HEK293 (cell line): ENCODE results near the gene FTO.
A peak's percentile ranks its signal among the peaks of the same experiment; 100 is the strongest.

Experiments used
- CTCF ChIA-PET: fragments of 350-600 bp; formaldehyde crosslinking; extraction: SDS; loops from one replicate; lab custom pipeline; 2021; ENCODE audit warnings: antibody characterized with exemption; lab: Yijun Ruan, JAX
- POLR2A ChIA-PET: fragments of 300-600 bp; formaldehyde crosslinking; extraction: SDS; loops from one replicate; lab custom pipeline; 2020; ENCODE audit warnings: antibody characterized with exemption, inconsistent platforms; lab: Yijun Ruan, JAX
- H3K27ac ChIP-seq: fragments of 200-500 bp; sonication (Bioruptor generic); 2 replicates; pipeline ENCODE4 v1.5.1; 2014; ENCODE audit warnings: low read depth, low read length, control low read depth, inconsistent platforms; ENCODE audit errors: extremely low read depth
- H3K36me3 ChIP-seq, 2 experiments: fragments of 200-500 bp in 1 of 2; sonication (Bioruptor generic) in 1 of 2; 1 replicate in 1 of 2; 2 replicates in 1 of 2; pipeline ENCODE4 v1.5.1; 2014 to 2017; ENCODE audit warnings: inconsistent platforms in 2 of 2, low read length in 2 of 2; ENCODE audit not compliant: control insufficient read depth in 2 of 2, insufficient read depth in 1 of 2
- H3K4me1 ChIP-seq: fragments of 200-500 bp; sonication (Bioruptor generic); 2 replicates; pipeline ENCODE4 v1.5.1; 2014; ENCODE audit warnings: mild to moderate bottlenecking, low read length, inconsistent platforms; ENCODE audit not compliant: control insufficient read depth, insufficient read depth
- H3K4me3 ChIP-seq: 2 replicates; pipeline ENCODE4 v1.5.1; 2011; ENCODE audit warnings: low read depth, mild to moderate bottlenecking, control low read depth, low read length, moderate library complexity
- H3K9me3 ChIP-seq: fragments of 200-500 bp; sonication (Bioruptor generic); 2 replicates; pipeline ENCODE4 v1.5.1; 2014; ENCODE audit warnings: low read depth, low read length, inconsistent platforms; ENCODE audit not compliant: control insufficient read depth, insufficient read depth
- EGR2 ChIP-seq: fragments of 450-650 bp; formaldehyde crosslinking; IDR thresholded peaks from 2 replicates; pipeline ENCODE4 v1.5.1; 2016; ENCODE audit warnings: low read depth, missing biosample characterization, missing genetic modification characterization
- FEZF1 ChIP-seq: fragments of 450-650 bp; formaldehyde crosslinking; IDR thresholded peaks from 2 replicates; pipeline ENCODE4 v1.5.1; 2016; ENCODE audit warnings: missing biosample characterization, missing genetic modification characterization
- KLF7 ChIP-seq: fragments of 450-650 bp; formaldehyde crosslinking; IDR thresholded peaks from 2 replicates; pipeline ENCODE4 v1.5.1; 2016; ENCODE audit warnings: missing biosample characterization, missing genetic modification characterization, borderline replicate concordance
- MYNN ChIP-seq: fragments of 450-650 bp; formaldehyde crosslinking; IDR thresholded peaks from 2 replicates; pipeline ENCODE4 v1.5.1; 2016; ENCODE audit warnings: missing biosample characterization, missing genetic modification characterization, borderline replicate concordance
- PRDM6 ChIP-seq: fragments of 450-650 bp; formaldehyde crosslinking; IDR thresholded peaks from 2 replicates; pipeline ENCODE4 v1.5.1; 2017; ENCODE audit warnings: missing biosample characterization, missing genetic modification characterization
- SETDB1 ChIP-seq: IDR thresholded peaks from one replicate; pipeline ENCODE4 v1.6.1; 2017; ENCODE audit warnings: mild to moderate bottlenecking, low read length, moderate library complexity, mixed read lengths; ENCODE audit not compliant: insufficient read length
- TSHZ1 ChIP-seq: fragments of 450-650 bp; formaldehyde crosslinking; IDR thresholded peaks from 2 replicates; pipeline ENCODE4 v1.5.1; 2016; ENCODE audit warnings: missing biosample characterization, missing genetic modification characterization, borderline replicate concordance
- ZBTB17 ChIP-seq: fragments of 450-650 bp; formaldehyde crosslinking; IDR thresholded peaks from 2 replicates; pipeline ENCODE4 v1.5.1; 2016; ENCODE audit warnings: missing biosample characterization, missing genetic modification characterization
- ZFHX2 ChIP-seq: fragments of 450-650 bp; formaldehyde crosslinking; conservative IDR thresholded peaks from 2 replicates; pipeline ENCODE4 v1.5.1; 2016; ENCODE audit warnings: missing biosample characterization, missing genetic modification characterization
- ZNF169 ChIP-seq: fragments of 450-650 bp; formaldehyde crosslinking; IDR thresholded peaks from 2 replicates; pipeline ENCODE4 v1.5.1; 2016; ENCODE audit warnings: missing biosample characterization, missing genetic modification characterization
- ZNF175 ChIP-seq: fragments of 450-650 bp; formaldehyde crosslinking; IDR thresholded peaks from 2 replicates; pipeline ENCODE4 v1.5.1; 2016; ENCODE audit warnings: missing biosample characterization, missing genetic modification characterization
- ZNF23 ChIP-seq: fragments of 450-650 bp; formaldehyde crosslinking; IDR thresholded peaks from 2 replicates; pipeline ENCODE4 v1.5.1; 2016; ENCODE audit warnings: missing biosample characterization, missing genetic modification characterization, borderline replicate concordance
- ZNF248 ChIP-seq: fragments of 450-650 bp; formaldehyde crosslinking; IDR thresholded peaks from 2 replicates; pipeline ENCODE4 v1.5.1; 2017; ENCODE audit warnings: missing biosample characterization, missing genetic modification characterization
- ZNF398 ChIP-seq: fragments of 450-650 bp; formaldehyde crosslinking; IDR thresholded peaks from 2 replicates; pipeline ENCODE4 v1.5.1; 2017; ENCODE audit warnings: missing biosample characterization, missing genetic modification characterization
- ZNF629 ChIP-seq: fragments of 450-650 bp; formaldehyde crosslinking; IDR thresholded peaks from 2 replicates; pipeline ENCODE4 v1.5.1; 2017; ENCODE audit warnings: missing biosample characterization, missing genetic modification characterization
- ZNF791 ChIP-seq: fragments of 450-650 bp; formaldehyde crosslinking; IDR thresholded peaks from 2 replicates; pipeline ENCODE4 v1.5.1; 2016; ENCODE audit warnings: missing biosample characterization, missing genetic modification characterization
- TF ChIP-seq, protein P1 (sequence below): fragments of 450-650 bp; IDR thresholded peaks from 2 replicates; pipeline ENCODE4 v1.5.1; 2018; ENCODE audit warnings: missing biosample characterization, missing genetic modification characterization
- TF ChIP-seq, protein P2 (sequence below): fragments of 450-650 bp; formaldehyde crosslinking; IDR thresholded peaks from 2 replicates; pipeline ENCODE4 v1.5.1; 2017; ENCODE audit warnings: missing biosample characterization, mild to moderate bottlenecking, missing genetic modification characterization, moderate library complexity

The FTO gene

GRCh38 chr16:53986793-53987192 is 282.8 kb downstream of the FTO start (continued):
- no peak for TF ChIP-seq FEZF1 (tag by site-specific recombination)
- TF ChIP-seq ZBTB17 (tag by site-specific recombination): no peak
- TF ChIP-seq, all 188 proteins: peak for 0

- POLR2A ChIA-PET: no interaction called here
- Histone ChIP-seq H3K36me3 (no peaks in the 10 kb centered on the region), H3K27ac (no peak overlapping the region), H3K4me3 (no peak overlapping the region)
- TF ChIP-seq SETDB1 (no peak), KLF7 (tag by site-specific recombination) (no peak), ZNF248 (tag by site-specific recombination) (no peak), ZNF23 (tag by site-specific recombination) (no peak), PRDM6 (tag by site-specific recombination) (0 out of 2 replicates have a peak, but pooled peaks have one; percentile 13)
- TF ChIP-seq, all 188 proteins: peak for 1
- peaks cover 10% of the 10 kb centered on the region for H3K4me1 ChIP-seq
- no peaks in the 10 kb centered on the region for H3K9me3 ChIP-seq
- CTCF ChIA-PET: interaction anchor here (0.6 kb wide), 1 partner anchor 1048 kb away, joined by 4 read pairs; no protein-coding TSS in a partner anchor
These were observed 284.2 kb downstream of the FTO start for GRCh38 chr16:53988136-53988535.

DNA sequence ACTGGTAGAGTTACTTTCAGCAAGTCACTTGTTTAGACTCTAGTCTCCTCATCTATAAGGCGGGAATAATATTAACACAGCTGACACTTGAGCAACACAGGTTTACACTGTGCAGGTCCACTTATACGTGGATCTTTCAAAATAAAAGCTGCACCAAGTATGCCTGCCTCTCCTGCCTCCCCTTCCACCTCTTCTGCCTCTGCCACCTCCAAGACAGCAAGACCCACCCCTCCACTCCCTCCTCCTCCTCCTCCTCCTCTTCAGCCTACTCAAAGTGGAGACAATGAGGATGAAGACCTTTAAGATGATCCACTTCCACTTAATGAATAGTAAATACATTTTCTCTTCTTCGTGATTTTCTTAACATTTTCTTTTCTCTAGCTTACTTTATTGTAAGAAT is 285.6 kb downstream of the FTO start:
- ChIA-PET POLR2A (no interaction called here), CTCF (no interaction called here)
- TF ChIP-seq EGR2 (tag by site-specific recombination) (peak; percentile 80), ZNF398 (tag by site-specific recombination) (0 out of 2 replicates have a peak, but pooled peaks have one; percentile 14), ZNF791 (tag by site-specific recombination) (no peak), ZNF169 (no peak), ZNF629 (tag by site-specific recombination) (no peak), MYNN (tag by site-specific recombination) (peak; percentile 79), TSHZ1 (tag by site-specific recombination) (no peak), ZNF175 (tag by site-specific recombination) (no peak), ZFHX2 (tag by site-specific recombination) (peak; percentile 35; the same call in 1 of the 2 replicates)
- TF ChIP-seq, protein P1, sequence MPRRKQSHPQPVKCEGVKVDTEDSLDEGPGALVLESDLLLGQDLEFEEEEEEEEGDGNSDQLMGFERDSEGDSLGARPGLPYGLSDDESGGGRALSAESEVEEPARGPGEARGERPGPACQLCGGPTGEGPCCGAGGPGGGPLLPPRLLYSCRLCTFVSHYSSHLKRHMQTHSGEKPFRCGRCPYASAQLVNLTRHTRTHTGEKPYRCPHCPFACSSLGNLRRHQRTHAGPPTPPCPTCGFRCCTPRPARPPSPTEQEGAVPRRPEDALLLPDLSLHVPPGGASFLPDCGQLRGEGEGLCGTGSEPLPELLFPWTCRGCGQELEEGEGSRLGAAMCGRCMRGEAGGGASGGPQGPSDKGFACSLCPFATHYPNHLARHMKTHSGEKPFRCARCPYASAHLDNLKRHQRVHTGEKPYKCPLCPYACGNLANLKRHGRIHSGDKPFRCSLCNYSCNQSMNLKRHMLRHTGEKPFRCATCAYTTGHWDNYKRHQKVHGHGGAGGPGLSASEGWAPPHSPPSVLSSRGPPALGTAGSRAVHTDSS (tag by site-specific recombination): no peak
- TF ChIP-seq, protein P2, sequence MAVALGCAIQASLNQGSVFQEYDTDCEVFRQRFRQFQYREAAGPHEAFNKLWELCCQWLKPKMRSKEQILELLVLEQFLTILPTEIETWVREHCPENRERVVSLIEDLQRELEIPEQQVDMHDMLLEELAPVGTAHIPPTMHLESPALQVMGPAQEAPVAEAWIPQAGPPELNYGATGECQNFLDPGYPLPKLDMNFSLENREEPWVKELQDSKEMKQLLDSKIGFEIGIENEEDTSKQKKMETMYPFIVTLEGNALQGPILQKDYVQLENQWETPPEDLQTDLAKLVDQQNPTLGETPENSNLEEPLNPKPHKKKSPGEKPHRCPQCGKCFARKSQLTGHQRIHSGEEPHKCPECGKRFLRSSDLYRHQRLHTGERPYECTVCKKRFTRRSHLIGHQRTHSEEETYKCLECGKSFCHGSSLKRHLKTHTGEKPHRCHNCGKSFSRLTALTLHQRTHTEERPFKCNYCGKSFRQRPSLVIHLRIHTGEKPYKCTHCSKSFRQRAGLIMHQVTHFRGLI (tag by site-specific recombination): no peak
- no peak overlapping the region for H3K4me3 ChIP-seq
- H3K27ac ChIP-seq: no peak overlapping the region
- H3K9me3 ChIP-seq: no peaks in the 10 kb centered on the region
- no peaks in the 10 kb centered on the region for H3K36me3 ChIP-seq
- peaks cover 10% of the 10 kb centered on the region for H3K4me1 ChIP-seq
